Tibial artery (tissue), 4 donors: ENCODE results near the gene ITGA5.
A peak's percentile ranks its signal among the peaks of the same experiment; 100 is the strongest.

Experiments used
- DNase-seq, 2 donors: peaks; one replicate each; pipeline ENCODE4 v3.0.0-alpha.2; 2019
- H3K27ac ChIP-seq, 2 donors: fragments of 200-600 bp; sonication (generic) in 1 of 2; 1 replicate in 1 of 2; 2 replicates in 1 of 2; pipeline ENCODE4 v1.5.1; 2018 to 2019; ENCODE audit warnings: mild to moderate bottlenecking in 1 of 2
- H3K27me3 ChIP-seq, 2 donors: fragments of 200-600 bp; sonication (generic) in 1 of 2; one replicate each; pipeline versions ENCODE4 v1.5.1 to v1.6.0; 2016 to 2019
- H3K36me3 ChIP-seq, 3 donors: fragments of 200-600 bp; sonication (generic) in 2 of 3; one replicate each; pipeline ENCODE4 v1.5.1; 2016 to 2019; ENCODE audit warnings: mild to moderate bottlenecking in 2 of 3
- H3K4me1 ChIP-seq, 4 donors: fragments of 200-600 bp; sonication (generic) in 2 of 4; 1 replicate in 3 of 4; 2 replicates in 1 of 4; pipeline ENCODE4 v1.5.1; 2016 to 2019
- H3K4me3 ChIP-seq, 2 donors: fragments of 200-600 bp; sonication (generic) in 1 of 2; 1 replicate in 1 of 2; 2 replicates in 1 of 2; pipeline ENCODE4 v1.5.1; 2018 to 2019; ENCODE audit warnings: mild to moderate bottlenecking in 2 of 2
- H3K9me3 ChIP-seq, 3 donors: fragments of 200-600 bp; sonication (generic) in 1 of 3; one replicate each; pipeline ENCODE4 v1.5.1; 2016 to 2019
- intact Hi-C: fragments of 100-400 bp; cut with DNase I; formaldehyde crosslinking; loops from one replicate; pipeline ENCODE4 v1.15.0; 2023; ENCODE audit warnings: low total_unique reads
- TF ChIP-seq, protein P1 (sequence below), 2 experiments: fragments of 200-600 bp in 1 of 2; fragments of 450-650 bp in 1 of 2; IDR thresholded peaks; one replicate each; pipeline ENCODE4 v1.5.1; 2017 to 2019; ENCODE audit warnings: antibody characterized with exemption in 2 of 2, mild to moderate bottlenecking in 1 of 2, moderate library complexity in 1 of 2

ITGA5 gene

DNA sequence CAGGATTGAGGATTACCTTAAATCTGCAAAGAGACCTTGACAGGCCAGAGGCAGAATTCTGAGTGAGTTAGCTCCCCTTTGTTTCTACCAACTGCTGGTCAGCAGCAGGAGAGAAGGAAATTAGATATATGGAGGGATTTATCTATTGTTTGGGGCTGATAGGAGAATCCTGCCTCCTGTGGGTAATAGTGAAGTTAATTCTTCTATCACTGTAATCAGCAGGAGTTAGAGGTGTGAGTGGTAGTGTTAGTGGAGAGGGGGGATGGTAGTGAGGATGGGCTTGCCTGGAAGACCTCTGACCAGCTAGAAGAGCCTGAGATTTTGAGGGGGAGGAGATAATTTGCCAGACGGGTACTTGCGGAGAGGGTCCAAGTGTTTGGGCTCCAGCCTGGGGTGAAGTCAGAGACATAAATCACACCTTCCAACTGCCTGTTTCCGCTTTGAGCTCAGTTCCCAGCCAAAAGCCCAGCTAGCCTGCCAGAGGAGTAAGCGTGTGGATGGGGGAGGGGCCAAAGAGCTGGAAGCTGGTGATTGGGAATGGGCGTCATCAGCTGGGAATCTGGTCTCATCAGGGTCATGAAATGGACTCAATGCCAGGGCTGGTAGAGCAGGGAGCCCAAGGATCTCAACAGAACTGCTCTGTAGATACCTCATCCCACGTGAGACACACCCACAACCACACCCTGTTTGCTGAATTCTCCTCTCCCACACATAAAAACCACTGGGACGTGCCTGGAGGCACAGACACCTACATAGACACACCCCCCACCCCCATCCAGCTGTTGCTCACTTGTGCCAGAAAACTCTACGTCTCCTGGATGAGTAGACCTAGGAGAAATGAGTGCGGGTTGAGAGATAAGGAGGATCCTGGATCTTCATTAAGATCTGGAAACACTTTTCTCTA lies 13.1 kb upstream of the ITGA5 start:
- DNase-seq = peak; percentile 87 to 96
- H3K27ac ChIP-seq = peak overlapping the region; percentile 93 to 98
- no peaks in the 10 kb centered on the region for H3K36me3 ChIP-seq
- no peaks in the 10 kb centered on the region for H3K27me3 ChIP-seq
- H3K9me3 ChIP-seq = no peaks in the 10 kb centered on the region
- peaks cover 0 to 90% (median 52%) of the 10 kb centered on the region in 4 donors for H3K4me1 ChIP-seq
- intact Hi-C loops = no loop called here
- peak overlapping the region; percentile 18 to 34 for H3K4me3 ChIP-seq
- TF ChIP-seq, protein P1, sequence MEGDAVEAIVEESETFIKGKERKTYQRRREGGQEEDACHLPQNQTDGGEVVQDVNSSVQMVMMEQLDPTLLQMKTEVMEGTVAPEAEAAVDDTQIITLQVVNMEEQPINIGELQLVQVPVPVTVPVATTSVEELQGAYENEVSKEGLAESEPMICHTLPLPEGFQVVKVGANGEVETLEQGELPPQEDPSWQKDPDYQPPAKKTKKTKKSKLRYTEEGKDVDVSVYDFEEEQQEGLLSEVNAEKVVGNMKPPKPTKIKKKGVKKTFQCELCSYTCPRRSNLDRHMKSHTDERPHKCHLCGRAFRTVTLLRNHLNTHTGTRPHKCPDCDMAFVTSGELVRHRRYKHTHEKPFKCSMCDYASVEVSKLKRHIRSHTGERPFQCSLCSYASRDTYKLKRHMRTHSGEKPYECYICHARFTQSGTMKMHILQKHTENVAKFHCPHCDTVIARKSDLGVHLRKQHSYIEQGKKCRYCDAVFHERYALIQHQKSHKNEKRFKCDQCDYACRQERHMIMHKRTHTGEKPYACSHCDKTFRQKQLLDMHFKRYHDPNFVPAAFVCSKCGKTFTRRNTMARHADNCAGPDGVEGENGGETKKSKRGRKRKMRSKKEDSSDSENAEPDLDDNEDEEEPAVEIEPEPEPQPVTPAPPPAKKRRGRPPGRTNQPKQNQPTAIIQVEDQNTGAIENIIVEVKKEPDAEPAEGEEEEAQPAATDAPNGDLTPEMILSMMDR (IDR thresholded peaks at IDR 0.05) = no peak

DNA sequence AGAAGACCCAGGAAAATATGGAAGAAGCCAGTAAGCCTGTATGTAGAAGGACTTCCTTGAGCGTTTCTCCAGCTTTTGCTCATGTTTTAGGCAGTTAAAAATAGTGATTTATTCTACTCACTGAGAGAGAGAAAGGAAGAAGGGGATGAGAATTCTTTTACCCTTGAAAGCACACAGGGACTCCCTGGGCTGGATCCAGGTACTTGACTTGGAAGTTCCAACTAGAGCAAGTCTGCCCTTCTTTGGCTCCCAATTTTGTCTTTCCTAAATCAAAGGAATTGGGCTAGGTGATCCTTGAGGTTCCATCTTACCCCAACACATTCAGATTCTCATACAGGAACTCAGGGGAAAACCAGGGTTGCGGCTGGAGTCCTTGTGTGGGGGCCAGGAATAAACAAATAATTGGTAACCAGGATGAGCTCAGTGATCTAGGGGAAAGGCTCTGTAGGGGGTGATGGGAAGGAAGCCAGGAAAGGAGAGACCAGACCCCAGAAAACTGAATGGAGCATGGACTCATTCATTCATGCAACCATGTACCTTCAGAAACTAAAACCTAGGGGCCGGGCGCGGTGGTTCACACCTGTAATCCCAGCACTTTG lies 11.5 kb upstream of the ITGA5 start:
- H3K4me1 ChIP-seq = peaks cover 0 to 100% (median 65%) of the 10 kb centered on the region in 4 donors
- no peaks in the 10 kb centered on the region for H3K27me3 ChIP-seq
- peak overlapping the region; percentile 93 to 98 for H3K27ac ChIP-seq
- TF ChIP-seq, protein P1 (IDR thresholded peaks at IDR 0.05) = no peak
- no peaks in the 10 kb centered on the region for H3K9me3 ChIP-seq
- peak overlapping the region; percentile 18 to 21 for H3K4me3 ChIP-seq
- DNase-seq = no peak
- intact Hi-C loops = no loop called here
- H3K36me3 ChIP-seq = no peaks in the 10 kb centered on the region

DNA sequence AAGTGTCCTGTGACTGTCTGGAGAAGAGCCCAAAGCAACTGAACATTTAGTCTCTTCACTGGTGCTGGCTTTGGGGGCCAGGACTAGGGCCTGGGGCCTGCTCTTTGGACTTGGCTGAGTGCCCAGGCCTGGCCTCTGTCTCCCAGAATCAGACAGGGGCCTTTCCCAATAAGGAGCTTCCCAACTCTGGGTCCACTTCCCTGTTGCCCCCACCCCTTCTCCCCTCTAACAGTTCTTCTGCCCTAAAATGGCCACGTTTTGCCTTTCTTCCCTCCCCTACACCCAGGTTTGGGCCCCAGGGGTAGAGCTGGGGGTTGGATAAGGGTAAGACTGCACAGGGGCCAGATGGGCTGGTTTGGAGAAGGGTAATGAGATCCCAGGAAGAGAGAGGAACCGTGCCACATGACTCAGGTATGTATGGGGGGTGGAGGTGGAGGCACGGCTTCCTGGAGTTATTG lies 10.0 kb upstream of the ITGA5 start:
- no peaks in the 10 kb centered on the region for H3K27me3 ChIP-seq
- TF ChIP-seq, protein P1 (IDR thresholded peaks at IDR 0.05) = no peak
- H3K36me3 ChIP-seq = no peaks in the 10 kb centered on the region
- peaks cover 0 to 100% (median 78%) of the 10 kb centered on the region in 4 donors for H3K4me1 ChIP-seq
- H3K9me3 ChIP-seq = no peaks in the 10 kb centered on the region
- H3K4me3 ChIP-seq = peak overlapping the region; percentile 8 to 21
- DNase-seq = no peak
- H3K27ac ChIP-seq = peak overlapping the region; percentile 93 to 98
- intact Hi-C loops = no loop called here

DNA sequence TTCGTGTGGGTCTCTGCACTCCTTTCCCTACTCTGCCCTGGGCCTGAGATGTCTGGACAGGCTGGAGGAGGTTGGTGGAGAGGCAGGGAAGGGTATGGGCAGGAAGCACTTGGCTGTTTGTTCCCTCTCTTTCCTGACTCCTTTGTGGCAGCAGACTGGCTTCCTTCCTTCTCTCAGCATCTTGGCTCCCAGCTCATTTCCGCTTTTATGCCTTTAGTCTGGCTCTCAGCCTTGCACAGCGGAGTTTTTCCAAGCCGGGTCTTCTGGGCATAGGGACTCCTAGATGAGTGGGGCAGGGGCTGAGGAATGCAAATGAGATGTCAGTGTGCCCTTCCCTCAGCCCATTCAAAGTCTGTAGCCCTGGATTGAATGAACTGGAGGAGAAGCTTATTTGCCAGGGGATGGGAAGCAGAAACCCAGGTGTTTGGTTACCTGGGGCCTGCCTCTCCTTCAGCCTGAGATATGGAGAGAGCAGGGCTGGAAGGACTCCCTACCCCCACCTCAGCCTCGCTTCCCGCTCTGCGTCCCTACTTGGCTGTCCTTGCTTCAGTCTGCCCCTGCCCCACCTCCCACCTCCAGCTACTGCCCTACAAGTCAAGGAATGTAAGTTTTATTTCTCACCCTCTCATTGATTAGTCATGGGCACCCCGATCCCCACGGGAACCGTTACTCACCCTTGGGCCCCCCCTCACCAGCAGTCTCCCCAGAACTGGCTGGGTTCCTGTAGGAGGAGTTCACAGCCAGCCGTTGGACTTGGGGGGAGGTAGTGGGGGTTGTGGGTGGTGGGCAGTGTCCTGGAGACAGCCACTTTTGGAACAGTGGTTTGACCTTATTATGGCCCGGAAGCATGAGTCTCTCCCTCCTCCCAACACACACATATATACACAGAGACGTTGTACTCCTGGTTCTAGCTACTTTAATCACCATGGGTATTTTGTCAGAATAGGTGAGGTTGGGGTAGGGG lies 9.3 kb upstream of the ITGA5 start:
- H3K36me3 ChIP-seq = no peaks in the 10 kb centered on the region
- intact Hi-C loops = no loop called here
- peak overlapping the region; percentile 93 to 98 for H3K27ac ChIP-seq
- TF ChIP-seq, protein P1 (IDR thresholded peaks at IDR 0.05) = no peak
- no peaks in the 10 kb centered on the region for H3K27me3 ChIP-seq
- H3K4me3 ChIP-seq = peak overlapping the region; percentile 8 to 36
- DNase-seq = peak; percentile 81 to 95
- H3K4me1 ChIP-seq = peaks cover 0 to 100% (median 84%) of the 10 kb centered on the region in 4 donors
- no peaks in the 10 kb centered on the region for H3K9me3 ChIP-seq

DNA sequence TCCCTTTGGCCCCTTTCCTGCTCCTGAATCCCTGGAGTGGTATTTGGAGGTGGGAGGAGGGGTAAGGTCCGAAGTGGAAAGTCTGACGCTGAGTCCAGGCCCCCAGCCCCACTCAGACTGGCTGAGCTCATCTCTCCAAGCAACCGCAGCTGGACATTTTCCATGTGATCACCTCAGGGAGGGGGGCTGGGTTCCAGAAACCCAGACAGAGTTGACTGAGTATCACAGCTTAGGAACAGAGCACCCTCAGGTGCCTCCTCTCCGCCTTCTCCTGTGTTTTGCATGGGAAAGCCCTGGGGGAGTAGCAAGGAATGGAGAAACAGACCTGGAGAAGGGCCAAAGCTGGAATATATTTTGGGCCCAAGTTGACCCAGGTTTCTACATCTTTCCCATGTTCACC lies 8.0 kb upstream of the ITGA5 start:
- Histone ChIP-seq H3K36me3 (no peaks in the 10 kb centered on the region), H3K9me3 (no peaks in the 10 kb centered on the region), H3K4me3 (peak overlapping the region in 1 of 2 donors; percentile 36), H3K4me1 (peaks cover 0 to 100% (median 85%) of the 10 kb centered on the region in 4 donors), H3K27ac (peak overlapping the region; percentile 93 to 98), H3K27me3 (no peaks in the 10 kb centered on the region)
- DNase-seq = peak in 1 of 2 donors; percentile 74
- TF ChIP-seq, protein P1 (IDR thresholded peaks at IDR 0.05) = no peak
- intact Hi-C loops = no loop called here
